ENCODE measurements around the gene AP3S2.

- no peak for TF ChIP-seq CTCF (IDR thresholded peaks at IDR 0.05)
- no peak for TF ChIP-seq POLR2A (IDR thresholded peaks at IDR 0.05)
Observed at GRCh38 chr15:89792106-89792805, 101.5 kb downstream of the AP3S2 start.

Measured in adrenal gland (tissue), 5 donors.